Subcutaneous abdominal adipose tissue (tissue), 5 donors: ENCODE measurements around the gene VIT.
"Not testable (repeated sequence)": the region's sequence is repeated elsewhere in the genome, so short reads cannot be mapped to it uniquely, and the experiment has no call there.

Experiments
- H3K27ac ChIP-seq: one replicate; pipeline ENCODE4 v1.7.0; 2013; ENCODE audit warnings: low read depth, mild to moderate bottlenecking, inconsistent platforms, low read length, moderate library complexity
- H3K27me3 ChIP-seq, 5 donors: one replicate each; pipeline ENCODE4 v1.7.0; 2013; ENCODE audit warnings: low read length in 5 of 5, inconsistent platforms in 1 of 5; ENCODE audit not compliant: control insufficient read depth in 5 of 5, insufficient read depth in 4 of 5
- H3K36me3 ChIP-seq, 5 donors: one replicate each; pipeline ENCODE4 v1.7.0; 2013; ENCODE audit warnings: low read length in 5 of 5; ENCODE audit not compliant: control insufficient read depth in 5 of 5, insufficient read depth in 5 of 5
- H3K4me1 ChIP-seq, 5 donors: one replicate each; pipeline ENCODE4 v1.7.0; 2013; ENCODE audit warnings: low read length in 5 of 5, mild to moderate bottlenecking in 3 of 5, moderate library complexity in 1 of 5; ENCODE audit not compliant: control insufficient read depth in 5 of 5, insufficient read depth in 5 of 5
- H3K4me3 ChIP-seq, 5 donors: one replicate each; pipeline ENCODE4 v1.7.0; 2013; ENCODE audit warnings: low read length in 5 of 5, low read depth in 1 of 5
- H3K9ac ChIP-seq, 5 donors: one replicate each; pipeline ENCODE4 v1.7.0; 2013; ENCODE audit warnings: low read length in 5 of 5, mild to moderate bottlenecking in 4 of 5, moderate library complexity in 3 of 5
- H3K9me3 ChIP-seq, 5 donors: one replicate each; pipeline ENCODE4 v1.7.0; 2013; ENCODE audit warnings: low read length in 5 of 5; ENCODE audit not compliant: control insufficient read depth in 5 of 5
- donor health status: healthy.
- donor health status: healthy.
- donor health status: healthy.
- donor health status: healthy.
- donor health status: healthy.

The VIT gene

DNA sequence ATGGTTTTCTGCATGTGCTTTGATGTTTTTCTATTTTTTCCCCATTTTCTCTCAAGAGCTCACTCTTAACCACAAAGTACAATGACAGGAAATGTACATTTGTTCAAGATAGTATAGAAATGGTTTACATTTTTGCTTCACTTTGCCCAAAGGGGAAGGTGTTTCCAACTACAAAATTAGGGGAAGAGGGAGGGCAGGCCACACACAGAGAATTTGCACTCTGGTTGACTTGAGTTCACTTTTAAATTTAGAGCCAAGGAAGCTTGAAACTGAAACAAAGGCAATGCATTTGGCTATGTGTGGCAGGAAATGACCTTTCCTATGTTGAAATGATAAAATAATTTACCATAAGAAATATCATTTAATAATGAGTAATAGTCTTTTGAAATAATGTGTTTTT lies 19.1 kb upstream of the VIT start:
- Histone ChIP-seq H3K36me3 (no peaks in the 10 kb centered on the region), H3K9me3 (peaks cover 0 to 10% (median 3%) of the 10 kb centered on the region in 5 donors), H3K9ac (no peak overlapping the region), H3K27ac (no peak overlapping the region), H3K4me3 (no peak overlapping the region), H3K4me1 (peaks cover 0 to 3% (median 0%) of the 10 kb centered on the region in 5 donors), H3K27me3 (no peaks in the 10 kb centered on the region)

DNA sequence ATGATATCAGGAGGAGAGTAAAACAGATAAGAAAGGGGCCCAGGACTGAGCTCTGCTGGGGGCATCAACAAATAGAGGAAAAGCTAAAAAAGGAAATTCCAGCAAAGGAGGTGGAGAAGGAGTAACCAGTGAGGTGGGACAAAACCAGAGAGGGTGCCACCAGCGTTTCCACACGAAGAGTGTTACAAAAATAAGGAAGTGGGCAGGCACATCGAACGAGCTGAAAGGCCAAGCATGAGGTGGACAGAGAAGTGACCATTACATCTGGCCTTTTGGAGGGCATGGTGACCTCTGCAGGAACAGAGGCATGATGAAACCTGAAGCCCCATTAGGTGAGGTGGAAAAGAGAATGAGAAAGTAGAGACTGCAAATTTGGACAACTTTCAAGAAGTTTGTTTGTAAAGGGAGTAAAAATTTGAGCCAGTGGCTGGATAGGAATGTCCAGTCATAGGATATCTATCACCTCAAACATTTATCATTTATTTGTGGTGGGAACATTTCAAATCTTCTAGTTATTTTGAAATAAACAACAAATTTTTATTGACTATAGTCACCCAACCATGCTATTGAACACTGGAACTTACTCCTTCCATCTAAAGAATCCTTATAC lies 18.4 kb upstream of the VIT start:
- H3K27ac ChIP-seq: no peak overlapping the region
- no peaks in the 10 kb centered on the region for H3K27me3 ChIP-seq
- no peak overlapping the region for H3K9ac ChIP-seq
- H3K9me3 ChIP-seq: peaks cover 0 to 10% (median 3%) of the 10 kb centered on the region in 5 donors
- peaks cover 0 to 3% (median 0%) of the 10 kb centered on the region in 5 donors for H3K4me1 ChIP-seq
- no peaks in the 10 kb centered on the region for H3K36me3 ChIP-seq
- H3K4me3 ChIP-seq: no peak overlapping the region

DNA sequence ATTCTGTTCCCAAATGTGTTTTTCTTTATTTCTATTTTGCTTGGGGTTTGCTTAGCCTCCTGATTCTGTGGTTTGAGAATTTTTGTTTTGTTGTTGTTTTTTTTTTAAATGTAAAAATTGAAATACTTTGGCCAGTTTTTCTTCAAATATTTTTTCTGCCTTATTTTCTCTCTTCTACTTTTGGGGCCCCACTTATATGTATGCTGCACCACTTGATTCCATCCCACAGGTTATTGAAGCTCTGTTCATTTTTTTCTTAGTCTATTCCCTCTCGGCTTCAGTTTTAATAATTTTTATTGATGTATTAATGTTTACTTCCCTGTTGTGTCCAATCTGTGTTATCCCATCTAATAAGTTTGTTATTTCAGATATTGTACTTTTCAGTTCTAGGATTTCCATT lies 17.7 kb upstream of the VIT start:
- Histone ChIP-seq H3K9me3 (peaks cover 0 to 10% (median 3%) of the 10 kb centered on the region in 5 donors), H3K4me1 (peaks cover 0 to 3% (median 0%) of the 10 kb centered on the region in 5 donors), H3K27ac (no peak overlapping the region), H3K36me3 (no peaks in the 10 kb centered on the region), H3K9ac (no peak overlapping the region), H3K4me3 (no peak overlapping the region), H3K27me3 (no peaks in the 10 kb centered on the region)

DNA sequence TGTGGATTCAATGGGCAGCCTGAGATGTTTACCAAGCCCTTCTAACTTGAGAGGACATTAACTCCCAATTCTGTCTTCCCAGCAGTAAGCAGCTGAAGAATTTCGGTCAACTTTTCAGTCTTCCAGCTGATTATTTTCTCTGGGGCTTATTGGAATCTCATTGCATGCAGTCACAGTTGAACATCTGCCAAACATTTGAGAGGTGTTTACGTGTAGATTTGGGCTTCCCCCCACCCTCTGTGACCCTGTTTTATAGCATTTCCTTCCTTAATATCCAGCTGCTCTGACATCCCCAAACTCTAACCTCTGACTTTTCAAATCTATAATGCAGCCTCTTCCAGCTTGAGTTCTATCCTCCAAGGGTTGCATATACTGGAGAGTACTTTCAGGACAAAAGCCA lies 16.5 kb upstream of the VIT start:
- Histone ChIP-seq H3K4me1 (peaks cover 0 to 3% (median 0%) of the 10 kb centered on the region in 5 donors), H3K9ac (no peak overlapping the region), H3K36me3 (no peaks in the 10 kb centered on the region), H3K27me3 (no peaks in the 10 kb centered on the region), H3K27ac (no peak overlapping the region), H3K9me3 (peaks cover 0 to 10% (median 3%) of the 10 kb centered on the region in 5 donors), H3K4me3 (no peak overlapping the region)

DNA sequence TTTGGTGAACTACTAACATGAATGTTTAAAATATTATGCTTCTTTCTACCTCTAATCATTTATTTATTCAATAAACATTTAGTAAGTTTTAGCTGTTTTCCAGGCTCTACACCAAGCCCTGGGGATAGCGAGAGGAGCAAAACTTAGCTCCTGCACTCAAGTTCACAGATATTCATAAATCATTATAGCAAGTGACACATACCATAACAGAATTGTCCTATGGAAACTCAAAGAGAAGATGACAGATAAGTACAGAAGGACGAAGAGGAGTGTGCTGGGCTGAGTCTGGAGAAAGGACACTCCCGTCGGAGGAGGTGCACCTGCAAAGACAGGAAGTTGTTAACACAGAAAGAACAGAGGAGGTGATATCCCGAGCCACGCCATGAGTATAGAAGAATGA lies 13.9 kb upstream of the VIT start:
- Histone ChIP-seq H3K36me3 (no peaks in the 10 kb centered on the region), H3K9me3 (peaks cover 0 to 10% (median 3%) of the 10 kb centered on the region in 5 donors), H3K27ac (no peak overlapping the region), H3K4me3 (no peak overlapping the region), H3K27me3 (no peaks in the 10 kb centered on the region), H3K4me1 (peaks cover 0 to 3% (median 0%) of the 10 kb centered on the region in 5 donors), H3K9ac (no peak overlapping the region)

DNA sequence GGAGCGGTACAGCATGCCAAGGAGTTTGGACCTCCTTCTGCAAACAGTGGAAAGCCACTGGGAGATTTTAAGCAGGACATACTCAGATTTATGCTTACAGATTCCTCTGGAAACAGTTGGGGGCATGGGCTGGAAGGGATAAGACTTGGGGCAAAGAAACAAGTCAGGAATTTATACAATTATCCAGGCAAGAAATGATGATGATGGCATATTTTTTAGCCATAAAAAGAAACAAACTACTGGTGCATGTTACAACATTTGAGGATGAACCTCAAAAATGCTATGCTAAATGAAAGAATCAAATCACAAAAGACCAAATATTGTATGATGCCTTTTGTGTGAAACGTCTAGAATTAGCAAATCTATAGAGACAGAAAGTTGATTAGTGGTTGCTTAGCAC lies 13.5 kb upstream of the VIT start:
- Histone ChIP-seq H3K9me3 (peaks cover 0 to 8% (median 2%) of the 10 kb centered on the region in 5 donors), H3K9ac (no peak overlapping the region), H3K36me3 (no peaks in the 10 kb centered on the region), H3K4me1 (no peaks in the 10 kb centered on the region), H3K4me3 (no peak overlapping the region), H3K27me3 (no peaks in the 10 kb centered on the region), H3K27ac (no peak overlapping the region)

DNA sequence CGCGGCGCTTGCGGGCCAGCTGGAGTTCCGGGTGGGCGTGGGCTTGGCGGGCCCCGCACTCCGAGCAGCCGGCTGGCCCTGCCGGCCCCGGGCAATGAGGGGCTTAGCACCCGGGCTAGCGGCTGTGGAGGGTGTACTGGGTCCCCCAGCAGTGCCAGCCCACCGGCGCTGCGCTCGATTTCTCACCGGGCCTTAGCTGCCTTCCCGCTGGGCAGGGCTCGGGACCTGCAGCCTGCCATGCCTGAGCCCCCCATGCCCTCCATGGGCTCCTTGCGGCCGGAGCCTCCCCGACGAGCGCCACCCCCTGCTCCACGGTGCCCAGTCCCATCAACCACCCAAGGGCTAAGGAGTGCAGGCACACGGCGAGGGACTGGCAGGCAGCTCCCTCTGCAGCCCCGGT lies 8.2 kb upstream of the VIT start:
- H3K4me3 ChIP-seq, H3K9me3 ChIP-seq, H3K27me3 ChIP-seq, H3K9ac ChIP-seq, H3K36me3 ChIP-seq, H3K4me1 ChIP-seq, H3K27ac ChIP-seq: not testable (repeated sequence)

DNA sequence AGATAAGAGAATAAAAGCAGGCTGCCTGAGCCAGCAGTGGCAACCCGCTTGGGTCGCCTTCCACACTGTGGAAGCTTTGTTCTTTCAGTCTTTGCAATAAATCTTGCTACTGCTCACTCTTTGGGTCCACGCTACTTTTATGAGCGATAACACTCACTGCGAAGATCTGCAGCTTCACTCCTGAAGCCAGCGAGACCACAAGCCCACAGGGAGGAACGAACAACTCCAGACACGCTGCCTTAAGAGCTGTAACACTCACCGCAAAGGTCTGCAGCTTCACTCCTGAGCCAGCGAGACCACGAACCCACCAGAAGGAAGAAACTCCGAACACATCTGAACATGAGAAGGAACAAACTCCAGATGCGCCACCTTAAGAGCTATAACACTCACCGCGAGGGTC lies 7.5 kb upstream of the VIT start:
- not testable (repeated sequence) for H3K4me1 ChIP-seq, H3K9me3 ChIP-seq, H3K4me3 ChIP-seq, H3K36me3 ChIP-seq, H3K27me3 ChIP-seq, H3K9ac ChIP-seq, H3K27ac ChIP-seq

DNA sequence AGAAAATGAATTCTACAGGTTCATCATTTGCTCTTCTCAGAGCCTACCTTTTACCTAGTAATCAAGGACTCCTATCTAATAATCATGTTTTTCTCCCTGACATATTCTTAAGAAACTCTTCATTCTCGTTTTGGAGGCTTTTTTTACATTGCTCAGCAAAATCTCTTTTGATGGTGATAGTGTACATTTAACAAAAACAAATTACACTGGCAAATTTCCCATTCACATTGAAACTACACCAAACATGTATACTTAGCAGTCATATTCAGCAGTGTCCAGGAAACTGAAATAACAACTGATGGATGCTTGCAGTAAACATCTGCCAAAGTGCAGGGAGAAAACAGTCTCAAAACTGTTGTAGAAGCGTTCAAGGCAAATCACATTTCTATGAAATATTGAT lies 4.4 kb upstream of the VIT start:
- Histone ChIP-seq H3K36me3 (no peaks in the 10 kb centered on the region), H3K27ac (no peak overlapping the region), H3K9ac (no peak overlapping the region), H3K9me3 (no peaks in the 10 kb centered on the region), H3K4me1 (peaks cover 0 to 8% (median 0%) of the 10 kb centered on the region in 5 donors), H3K4me3 (no peak overlapping the region), H3K27me3 (no peaks in the 10 kb centered on the region)

DNA sequence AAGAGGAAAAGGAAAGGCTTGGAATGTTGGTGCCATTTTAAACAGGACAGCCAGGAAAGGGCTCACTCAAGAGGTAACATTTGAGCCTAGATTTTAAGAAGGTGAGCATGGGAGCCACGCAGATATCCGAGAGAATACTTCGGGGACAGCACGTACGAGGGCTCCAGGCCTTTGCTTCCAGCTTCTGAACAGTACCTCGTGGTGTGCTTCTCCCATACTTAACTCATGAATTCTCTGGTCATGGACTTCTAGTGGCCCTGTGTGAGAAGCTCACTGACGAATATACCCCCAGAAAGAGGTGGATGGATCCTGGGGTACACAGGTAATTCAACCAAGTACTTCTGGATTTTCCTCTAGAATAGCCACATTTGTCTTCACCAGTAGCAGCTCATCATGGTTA lies 2.7 kb upstream of the VIT start:
- Histone ChIP-seq H3K9ac (no peak overlapping the region), H3K36me3 (no peaks in the 10 kb centered on the region), H3K4me3 (no peak overlapping the region), H3K27ac (no peak overlapping the region), H3K4me1 (peaks cover 0 to 23% (median 4%) of the 10 kb centered on the region in 5 donors), H3K9me3 (no peaks in the 10 kb centered on the region), H3K27me3 (no peaks in the 10 kb centered on the region)
